Measurements from ENCODE around the gene NACC2.
"Not testable (repeated sequence)": the region's sequence is repeated elsewhere in the genome, so short reads cannot be mapped to it uniquely, and the experiment has no call there.

The NACC2 gene

GRCh38 chr9:136079211-136079915 is 15.7 kb downstream of the NACC2 start:
- no peak for FAIRE-seq

DNA sequence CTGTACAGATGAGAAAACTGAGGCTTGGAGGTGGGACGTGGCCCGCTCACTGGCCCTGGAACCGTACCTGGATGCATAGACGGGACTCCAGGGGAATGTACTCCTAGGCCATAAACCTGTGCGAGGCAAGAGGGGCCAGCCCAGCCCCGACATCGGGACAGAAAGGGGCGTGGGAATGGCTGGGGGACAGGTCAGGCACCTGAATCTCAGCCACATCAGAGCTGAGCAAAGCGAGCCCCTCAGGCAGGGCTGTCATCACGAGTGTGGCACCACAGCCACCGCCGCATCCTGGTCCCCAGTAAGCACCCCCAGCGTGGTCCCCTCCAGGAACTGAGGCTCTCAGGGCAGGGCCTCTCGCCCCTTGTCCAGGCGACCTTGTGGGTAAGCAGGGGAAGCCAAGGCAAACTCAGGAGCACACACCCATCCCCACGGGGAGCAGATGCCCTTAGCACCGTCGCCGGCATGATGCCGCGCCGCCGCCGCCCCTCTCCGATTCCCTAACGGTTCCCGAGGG is 16.5 kb downstream of the NACC2 start:
- no peak for FAIRE-seq

DNA sequence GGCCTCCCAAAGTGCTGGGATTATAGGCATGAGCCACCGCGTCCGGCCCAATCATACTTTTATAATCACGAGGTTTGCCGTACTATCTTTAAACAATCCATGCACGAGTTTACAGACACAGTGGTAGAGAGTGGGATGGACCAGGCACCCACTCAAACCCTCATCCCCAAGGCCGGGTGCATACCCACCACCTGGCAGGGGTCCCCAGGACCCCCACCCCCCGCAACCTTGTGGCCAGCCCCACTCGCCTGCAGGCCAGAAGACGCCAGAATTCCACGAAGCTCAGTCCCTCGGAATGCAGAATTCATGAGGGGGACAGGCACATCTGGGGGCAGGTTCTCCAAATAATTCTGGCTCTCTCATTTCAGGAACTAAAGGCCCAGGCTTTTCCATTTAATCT is 17.1 kb downstream of the NACC2 start:
- no peak for FAIRE-seq

- FAIRE-seq = no peak
These were observed 17.6 kb downstream of the NACC2 start for GRCh38 chr9:136077491-136077890.

DNA sequence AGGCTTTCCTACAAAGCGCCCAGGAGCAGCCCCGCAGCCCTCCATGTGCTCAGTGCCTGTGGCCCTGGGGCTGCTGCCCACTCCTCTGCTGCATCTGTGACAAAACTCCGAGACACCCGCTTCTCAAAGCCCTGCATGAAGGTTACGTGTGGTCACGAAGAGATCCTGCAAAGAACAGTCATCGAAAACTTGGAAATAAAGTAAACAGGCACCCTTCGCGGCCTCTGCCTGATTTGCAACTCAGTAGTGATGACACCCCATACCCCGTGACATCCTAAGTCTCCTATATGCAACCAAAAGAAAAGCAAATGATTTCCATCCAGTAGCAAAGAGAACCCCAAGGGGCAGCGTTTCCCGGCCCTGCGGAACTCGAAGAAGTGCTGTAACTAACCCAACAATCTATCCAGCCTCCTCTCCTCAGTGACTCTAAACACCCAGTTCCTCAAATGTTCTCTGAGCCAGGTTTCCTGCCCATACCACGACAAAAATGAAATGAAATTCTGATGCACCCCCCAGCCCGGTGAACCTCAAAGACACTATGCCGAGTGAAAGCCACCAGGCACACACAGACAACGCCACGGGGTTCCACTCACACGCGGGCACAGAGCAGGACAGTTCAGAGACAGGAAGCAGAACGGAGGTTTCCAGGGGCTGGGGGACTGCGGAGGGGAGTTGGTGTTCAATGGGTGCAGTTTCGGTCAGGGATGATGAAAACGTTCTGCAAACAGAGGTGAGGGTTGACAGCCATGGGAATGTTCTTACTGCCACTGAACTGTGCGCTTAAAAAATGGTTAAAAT is 19.0 kb downstream of the NACC2 start:
- FAIRE-seq = no peak

DNA sequence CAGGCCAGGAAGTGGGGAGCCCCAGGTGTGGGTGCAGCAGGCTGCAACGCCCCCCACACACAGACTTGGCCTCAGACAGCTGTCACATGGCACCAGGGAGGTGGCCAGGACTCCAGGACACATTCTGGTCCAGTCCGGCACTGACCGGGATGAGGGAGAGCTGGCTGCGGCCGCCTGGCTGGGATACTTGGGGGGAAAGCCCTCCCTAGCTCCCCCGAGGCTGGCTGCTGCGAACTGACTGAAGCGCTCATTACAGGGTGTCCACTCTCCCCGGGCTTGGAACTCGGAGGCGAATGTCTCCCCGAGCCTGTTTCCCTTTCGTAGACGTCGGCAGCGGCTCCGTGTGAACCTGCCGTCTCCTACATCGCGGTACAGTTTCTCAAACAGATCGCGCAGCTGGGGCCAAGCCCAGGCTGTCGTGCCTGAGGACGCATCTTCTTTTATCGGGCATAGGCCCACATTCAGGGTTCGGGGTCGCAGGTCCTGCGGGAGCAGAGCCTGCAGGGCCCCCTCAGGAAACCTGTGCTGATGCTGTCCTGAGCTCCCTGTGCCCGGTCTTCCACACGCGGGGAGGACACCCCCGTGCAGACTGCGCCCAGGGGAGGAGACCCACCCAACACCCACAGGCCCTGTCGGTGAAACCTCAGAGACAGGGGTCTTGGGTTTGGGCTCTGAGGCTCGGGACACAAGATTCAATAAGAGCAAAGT is 19.8 kb downstream of the NACC2 start:
- FAIRE-seq = no peak

DNA sequence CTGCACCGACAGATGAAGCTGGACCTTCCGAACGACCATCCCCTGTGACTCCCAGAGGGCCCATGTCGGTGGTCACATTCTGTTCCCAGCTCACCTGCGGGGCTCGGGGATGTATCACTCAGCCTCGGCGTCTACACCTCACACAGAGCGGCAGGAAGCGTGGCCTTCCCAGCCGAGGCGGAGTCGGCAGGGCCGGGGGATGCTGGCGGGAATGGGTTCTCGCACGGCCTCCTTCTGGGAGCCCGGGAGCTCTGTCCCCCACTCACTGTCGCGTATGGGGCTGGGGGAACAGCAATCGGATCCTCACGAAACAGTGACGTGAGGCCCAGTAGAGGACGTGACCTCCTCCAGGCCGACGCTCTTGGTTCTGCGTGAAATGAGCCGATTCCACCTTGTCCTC is 20.4 kb downstream of the NACC2 start:
- no peak for FAIRE-seq

DNA sequence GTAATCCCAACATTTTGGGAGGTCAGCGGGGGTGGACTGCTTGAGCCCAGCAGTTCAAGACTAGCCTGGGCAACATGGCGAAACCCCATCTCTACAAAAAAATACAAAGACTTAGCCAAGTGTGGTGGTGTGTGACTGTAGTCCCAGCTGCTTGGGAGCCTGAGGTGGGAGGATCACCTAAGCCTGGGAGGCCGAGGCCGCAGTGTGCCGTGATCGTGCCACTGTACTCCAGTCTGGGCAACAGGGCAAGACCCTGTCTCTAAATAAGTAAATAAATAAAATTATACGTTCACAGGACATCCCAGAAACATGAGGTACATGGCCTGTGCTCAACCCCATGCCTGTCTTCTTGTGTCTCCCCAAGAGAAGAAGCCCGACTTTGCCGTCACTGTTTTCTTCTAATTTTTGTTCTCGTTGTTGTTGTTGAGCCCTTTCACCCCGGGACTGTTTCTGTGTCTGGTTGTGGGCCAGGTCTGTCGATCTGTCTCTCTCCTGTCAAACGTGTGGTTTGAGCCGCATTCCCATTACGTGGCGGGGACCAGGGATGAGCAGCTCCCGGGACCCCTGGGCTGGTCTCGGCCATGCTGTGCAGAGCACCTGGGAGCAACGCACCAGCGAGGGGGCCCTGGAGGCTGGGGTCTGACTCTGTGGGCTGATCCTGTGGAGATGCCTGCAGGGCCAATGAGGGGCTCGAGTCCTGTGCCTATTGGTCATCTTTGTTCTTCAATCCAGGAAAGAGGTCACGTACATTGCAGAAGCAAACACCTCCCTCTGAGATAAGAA is 32.2 kb downstream of the NACC2 start:
- FAIRE-seq = no peak

GRCh38 chr9:136061916-136062315 is 33.2 kb downstream of the NACC2 start:
- FAIRE-seq = not testable (repeated sequence)

DNA sequence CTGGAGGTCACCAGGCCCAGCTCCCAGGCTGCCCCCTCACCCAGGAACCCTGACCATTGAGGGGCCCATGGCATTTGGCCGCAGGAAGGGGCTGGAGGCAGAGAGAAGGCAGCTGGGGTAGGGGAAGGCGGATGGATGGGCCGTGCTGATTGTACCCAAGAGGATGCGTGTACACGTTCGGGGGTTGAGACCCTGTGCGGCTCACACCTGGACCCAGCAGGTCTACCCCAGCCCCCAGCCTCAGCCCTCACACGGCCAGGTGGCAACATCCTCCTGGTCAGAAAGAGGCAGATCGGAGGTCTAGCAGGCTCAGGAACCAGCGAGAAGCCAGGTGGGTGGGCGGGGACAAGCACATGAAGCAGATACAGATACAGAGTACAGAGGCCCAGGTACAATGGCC is 33.7 kb downstream of the NACC2 start:
- no peak for FAIRE-seq

DNA sequence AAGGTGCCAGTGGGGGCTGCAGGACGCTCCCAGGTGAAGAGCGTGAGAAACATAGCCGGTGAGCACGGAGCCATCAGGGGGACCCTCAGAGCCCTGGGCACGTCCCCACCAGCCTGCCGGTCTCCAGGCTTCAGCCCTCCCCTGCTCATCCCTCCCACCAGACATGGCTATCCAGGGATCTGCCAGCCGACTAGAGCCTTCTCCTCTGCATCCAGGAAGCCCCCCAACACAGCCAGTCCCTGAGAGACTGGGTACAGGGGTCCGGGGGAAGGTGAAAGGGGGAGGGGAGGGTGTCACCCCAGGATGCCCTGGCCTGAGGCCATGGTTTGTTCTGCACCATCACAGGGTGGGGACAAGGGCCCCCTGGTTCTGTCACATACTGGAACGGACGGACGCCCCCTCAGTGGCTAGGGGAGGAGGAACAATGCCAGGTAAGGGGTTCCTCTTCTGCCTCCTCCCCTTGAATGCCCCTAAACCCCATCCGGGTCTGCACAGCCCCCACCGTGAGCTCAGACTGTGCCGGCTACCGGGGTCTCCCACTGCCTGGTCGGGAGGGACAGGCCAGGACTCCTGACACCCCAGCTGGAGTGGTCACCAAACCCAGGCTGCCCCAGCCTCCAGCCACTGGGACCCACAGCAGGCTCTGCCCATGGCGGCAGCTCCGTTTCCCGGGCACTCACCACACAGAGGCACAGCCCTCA is 34.3 kb downstream of the NACC2 start:
- no peak for FAIRE-seq

GRCh38 chr9:136059851-136060670 is 35.0 kb downstream of the NACC2 start:
- no peak for FAIRE-seq

DNA sequence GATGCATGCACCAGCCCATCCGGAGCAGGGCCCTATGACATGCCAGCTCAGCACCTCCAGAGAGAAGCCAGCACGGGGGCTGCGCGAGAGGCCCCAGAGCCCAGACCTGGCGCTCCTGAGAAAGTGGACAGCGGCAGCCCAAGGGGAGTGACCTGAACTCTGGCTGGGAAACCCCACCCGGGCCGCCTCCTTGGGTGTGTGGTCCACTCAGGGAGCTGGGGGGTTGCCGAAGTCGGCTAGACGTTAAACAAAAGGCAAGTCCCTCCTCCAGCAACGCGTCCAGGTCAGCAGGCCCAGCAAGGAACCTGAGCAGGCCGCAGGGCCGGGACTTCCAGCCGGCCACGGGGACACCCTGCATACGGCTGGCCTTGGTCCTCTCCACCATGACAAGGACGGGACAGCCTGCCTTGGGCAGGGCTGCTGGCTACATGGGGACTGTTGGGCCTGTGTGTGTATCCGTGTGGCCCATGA is 35.7 kb downstream of the NACC2 start:
- no peak for FAIRE-seq

DNA sequence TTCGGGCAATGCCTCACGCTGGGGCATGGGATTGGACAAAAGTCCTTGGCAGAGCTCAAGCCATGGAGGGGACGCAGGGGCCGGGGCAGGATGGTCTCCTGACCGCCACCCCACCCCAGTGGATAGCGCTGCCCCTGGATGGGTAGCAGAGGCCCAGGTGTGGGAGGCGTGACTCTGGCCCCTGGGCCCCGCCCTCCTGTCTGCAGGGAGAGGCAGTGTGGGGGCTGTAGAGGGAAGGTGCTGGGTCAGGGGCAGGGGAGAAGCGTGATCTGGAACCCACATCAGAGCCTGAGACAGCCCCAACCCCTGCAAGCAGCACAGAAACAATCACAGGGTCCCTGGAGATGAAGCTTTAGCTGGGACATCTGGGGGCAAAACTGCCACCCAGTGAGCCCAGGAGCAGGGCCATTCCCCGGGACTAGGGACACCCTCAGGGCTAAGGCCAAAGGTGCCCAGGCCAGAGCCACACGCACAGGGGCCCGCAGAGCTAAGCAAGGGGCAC is 36.2 kb downstream of the NACC2 start:
- FAIRE-seq = no peak

DNA sequence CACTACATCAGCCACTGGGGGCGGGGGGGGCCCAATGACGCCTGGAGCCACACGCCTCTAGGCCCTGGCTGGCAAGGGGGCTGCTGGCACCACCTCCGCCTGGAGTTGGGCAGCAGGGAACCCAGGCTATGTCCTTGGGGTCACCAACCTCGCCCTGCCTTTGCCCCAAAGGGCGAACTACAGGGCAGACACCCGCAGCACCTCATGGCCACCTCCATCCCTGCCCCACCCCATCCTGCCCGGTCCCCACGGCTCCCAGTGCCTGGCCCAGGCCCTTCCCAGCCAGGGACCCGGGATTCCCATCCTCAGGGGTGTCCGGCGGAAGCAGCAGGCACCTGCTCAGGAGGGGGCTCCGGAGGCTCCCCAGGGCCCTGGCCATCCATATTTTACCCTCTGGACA is 37.0 kb downstream of the NACC2 start:
- no peak for FAIRE-seq

GRCh38 chr9:136057236-136058081 is 37.6 kb downstream of the NACC2 start:
- FAIRE-seq = no peak

DNA sequence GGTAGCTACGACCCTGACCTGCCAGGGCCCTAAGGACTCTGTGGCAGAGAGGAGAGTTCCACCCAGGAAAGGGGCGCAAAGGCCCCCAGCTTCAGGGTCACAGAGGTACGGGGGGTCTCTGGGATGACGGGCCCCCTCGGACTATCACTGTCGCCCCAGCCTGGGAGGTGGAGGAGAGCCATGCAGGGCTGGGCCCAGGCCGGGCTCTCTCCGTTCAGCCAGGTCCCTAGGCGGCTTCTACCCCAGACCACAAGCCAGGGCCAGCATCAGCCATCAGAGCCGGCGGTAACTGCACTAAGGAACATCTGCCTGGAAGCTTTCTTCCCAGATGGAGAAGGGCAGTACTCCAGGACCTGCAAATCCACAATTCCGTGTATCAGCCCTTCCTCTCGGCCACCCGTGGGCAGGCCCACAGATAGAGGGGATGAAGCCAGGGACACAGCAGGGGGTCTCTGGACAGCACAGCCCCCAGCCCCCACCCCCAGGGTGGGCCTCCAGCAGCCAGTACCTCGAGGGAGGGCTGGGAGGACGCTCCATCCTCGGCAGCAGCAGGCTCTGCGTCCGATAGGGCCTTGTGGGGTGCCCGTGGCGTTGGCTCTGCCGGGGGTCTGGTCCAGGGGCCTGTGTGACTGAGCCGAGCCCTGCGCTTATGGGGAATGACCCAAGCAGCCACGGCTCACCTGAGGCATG is 38.4 kb downstream of the NACC2 start:
- no peak for FAIRE-seq

DNA sequence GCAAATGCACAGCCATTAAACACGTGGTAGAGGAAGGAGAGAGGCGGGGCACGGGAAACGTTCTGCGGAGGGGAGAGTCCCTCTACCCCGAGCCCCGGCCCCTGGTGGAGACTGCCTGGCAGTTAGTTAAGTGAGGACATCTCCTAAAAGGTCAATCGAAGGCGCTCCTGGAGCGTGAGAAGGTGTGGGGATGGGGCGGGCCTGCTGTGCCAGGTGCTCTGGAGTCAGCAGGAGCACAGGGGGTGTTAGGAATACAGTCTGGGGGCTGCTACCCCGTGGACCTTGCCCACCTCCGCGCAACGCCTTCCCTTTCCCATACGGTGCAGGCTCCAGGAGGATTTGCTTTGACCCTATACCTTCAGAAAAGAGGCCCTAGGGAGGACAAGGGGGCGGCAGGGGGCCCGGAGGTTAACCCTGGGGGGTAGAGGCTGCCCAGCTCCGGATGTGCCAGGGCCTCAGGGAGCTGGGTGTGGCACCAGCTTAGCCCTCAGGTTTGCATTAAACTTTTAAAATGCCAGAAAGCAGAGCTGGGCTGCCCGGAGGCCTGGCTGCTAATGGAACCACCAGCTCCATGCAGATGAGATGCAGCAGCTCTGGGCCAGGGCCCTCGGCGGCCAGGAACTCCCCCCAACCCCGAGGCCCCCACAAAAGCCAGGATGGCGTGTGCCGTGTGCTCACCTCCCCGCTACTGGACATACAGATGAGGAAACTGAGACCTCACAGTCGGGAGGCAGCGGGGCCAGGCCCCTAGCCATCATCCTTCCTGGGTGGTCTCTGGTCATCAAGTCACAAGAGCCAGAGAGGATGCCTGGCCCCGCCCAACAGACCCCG is 39.2 kb downstream of the NACC2 start:
- no peak for FAIRE-seq
